NCI-H524 treated with DMSO at 0.1 percent for 48 hours (cell line): ENCODE measurements around the gene GJC2.

Experiments used
- DNase-seq: peaks from one replicate; lab custom pipeline; 2025; lab: John Stamatoyannopoulos, UW

Gene GJC2

DNA sequence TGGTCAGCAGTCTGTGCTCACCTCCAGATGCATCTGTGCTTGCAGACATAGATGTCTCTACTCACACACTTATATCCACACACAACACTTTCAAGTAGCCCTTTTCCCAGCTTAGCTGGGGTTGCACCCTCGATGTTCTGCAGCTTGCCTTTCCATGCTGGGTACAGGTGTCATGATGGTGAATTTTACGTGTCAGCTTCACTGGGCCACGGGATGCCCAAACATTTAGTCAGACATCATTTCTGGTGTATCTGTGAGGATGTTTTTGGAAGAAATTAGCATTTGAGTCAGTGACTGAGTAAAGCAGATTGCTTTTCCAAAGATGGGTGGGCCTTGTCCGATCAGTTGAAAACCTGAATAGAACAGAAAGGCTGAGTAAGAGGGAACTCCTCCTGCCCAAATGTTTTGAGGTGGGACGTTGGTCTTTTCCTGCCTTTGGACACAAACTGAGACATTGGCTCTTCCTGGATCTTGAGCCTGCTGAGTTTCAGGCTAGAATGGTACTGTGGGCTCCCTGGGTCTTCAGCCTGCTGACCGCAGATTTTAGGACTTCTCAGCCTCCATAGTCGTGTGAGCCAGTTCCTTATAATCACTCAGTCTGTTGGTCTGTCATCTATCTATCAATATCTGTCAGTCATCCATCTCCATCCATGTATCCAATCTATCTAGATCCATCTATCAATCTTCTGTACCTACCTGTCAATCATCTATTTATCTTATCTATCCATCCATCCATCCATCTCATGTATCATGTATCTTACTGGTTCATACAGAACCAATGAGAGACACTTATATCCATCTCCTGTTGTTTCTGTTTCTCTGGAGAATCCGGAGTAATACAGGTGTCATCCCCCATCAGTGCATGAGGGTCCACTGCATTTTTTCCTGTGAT, 45.4 kb downstream of the GJC2 start:
- no peak for DNase-seq

GRCh38 chr1:228197555-228198147, 47.9 kb downstream of the GJC2 start:
- DNase-seq: no peak

- DNase-seq: no peak
Measured at GRCh38 chr1:228198977-228199590, 49.4 kb downstream of the GJC2 start.

GRCh38 chr1:228204958-228205357, 55.2 kb downstream of the GJC2 start:
- no peak for DNase-seq

DNA sequence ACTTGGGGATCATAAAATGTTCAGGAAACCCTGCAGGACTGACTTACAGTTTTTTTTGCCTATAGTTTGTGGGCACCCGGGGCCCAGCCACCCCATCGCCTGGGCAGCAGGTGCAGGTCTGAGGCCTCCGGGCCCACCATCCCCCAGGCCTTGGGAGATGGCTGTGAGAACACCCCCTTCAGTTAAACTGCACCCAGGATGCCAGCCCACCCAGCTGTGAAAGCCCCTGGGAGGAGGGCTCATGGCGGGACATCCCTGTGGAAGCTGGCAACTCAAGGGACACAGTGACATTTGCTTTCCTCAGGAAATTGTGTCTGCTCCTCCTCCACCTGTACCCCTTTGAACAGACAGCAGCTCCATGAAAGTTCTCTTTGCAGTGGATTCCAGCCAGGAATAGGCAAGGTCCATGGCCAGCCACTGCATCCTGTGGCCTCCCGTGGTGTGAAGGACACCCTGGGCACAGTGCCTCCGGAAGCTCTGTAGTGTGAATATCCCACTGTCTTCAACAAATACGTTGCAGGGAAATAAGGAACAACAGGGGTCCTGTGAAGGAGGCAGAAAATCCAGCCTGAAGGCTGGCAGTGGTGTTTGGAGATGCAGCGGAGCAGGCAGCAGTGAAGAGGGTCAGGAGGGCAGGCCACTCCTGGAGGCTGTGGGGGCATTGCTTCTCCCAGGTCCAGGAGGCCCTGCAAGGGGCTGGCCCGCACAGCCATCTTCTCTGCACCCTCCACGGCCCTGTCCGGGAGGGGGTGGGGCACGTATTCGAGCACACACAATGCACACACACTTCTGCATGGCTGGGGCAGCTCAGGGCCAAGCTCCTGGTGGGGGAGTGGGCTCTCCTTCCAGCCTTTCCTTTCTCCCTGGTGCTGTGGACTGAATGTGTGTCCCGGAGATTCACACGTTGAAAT, 56.1 kb downstream of the GJC2 start:
- DNase-seq: no peak

GRCh38 chr1:228206582-228207351, 57.0 kb downstream of the GJC2 start:
- no peak for DNase-seq

- no peak for DNase-seq
Measured at GRCh38 chr1:228207381-228207810, 57.7 kb downstream of the GJC2 start.

GRCh38 chr1:228207851-228208821, 58.4 kb downstream of the GJC2 start, which contains the start of gene OBSCN:
OBSCN (plus strand) TSS chr1:228208044; CDS start chr1:228211784, 3,740 bp downstream.
- DNase-seq: no peak

DNA sequence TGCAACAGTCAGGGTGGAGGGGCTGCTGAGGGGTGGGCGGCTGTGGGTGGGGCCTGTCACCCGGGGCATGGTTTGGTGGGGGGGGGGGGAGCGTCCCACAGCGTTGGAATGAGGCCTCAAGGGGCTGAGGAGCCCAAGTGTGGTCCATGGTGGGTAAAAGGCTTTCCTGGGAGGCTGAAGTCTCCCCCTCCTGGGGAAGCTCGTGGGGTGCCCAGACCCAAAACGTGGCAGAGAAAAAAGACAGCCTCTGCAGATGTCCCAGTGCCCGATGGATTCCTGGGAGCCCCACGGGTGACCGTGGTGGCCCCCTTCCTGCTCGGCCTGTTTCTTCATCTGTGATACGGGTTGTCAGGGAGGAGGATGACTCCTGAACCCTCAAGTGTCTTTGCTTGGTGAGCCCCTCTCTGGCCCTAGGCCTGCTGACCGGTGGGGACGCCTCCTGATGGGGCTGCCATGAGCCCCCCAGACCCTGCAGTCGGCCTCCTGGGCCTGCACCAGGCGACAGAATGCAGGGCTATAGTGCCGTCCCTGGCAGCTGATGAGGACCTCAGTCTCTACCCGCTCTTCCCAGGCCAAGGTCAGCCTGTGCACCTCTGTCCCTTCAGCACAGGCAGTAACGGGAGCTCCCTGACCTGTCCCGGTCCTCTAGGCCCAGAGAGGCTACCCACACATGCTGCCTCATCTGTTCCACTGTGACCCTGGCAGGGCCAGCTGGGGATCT, 59.3 kb downstream of the GJC2 start:
- DNase-seq: no peak
